HG02938 (cell line): ENCODE measurements around the gene DNMBP.
"Not testable (repeated sequence)": the region's sequence is repeated elsewhere in the genome, so short reads cannot be mapped to it uniquely, and the experiment has no call there.

ENCODE experiments used
- ATAC-seq: cut with Tn5 transposase; IDR thresholded peaks from one replicate; pipeline ENCODE4 v1.9.1; 2021; ENCODE audit warnings: mild to moderate bottlenecking, moderate library complexity; ENCODE audit not compliant: unreplicated experiment

DNMBP gene

DNA sequence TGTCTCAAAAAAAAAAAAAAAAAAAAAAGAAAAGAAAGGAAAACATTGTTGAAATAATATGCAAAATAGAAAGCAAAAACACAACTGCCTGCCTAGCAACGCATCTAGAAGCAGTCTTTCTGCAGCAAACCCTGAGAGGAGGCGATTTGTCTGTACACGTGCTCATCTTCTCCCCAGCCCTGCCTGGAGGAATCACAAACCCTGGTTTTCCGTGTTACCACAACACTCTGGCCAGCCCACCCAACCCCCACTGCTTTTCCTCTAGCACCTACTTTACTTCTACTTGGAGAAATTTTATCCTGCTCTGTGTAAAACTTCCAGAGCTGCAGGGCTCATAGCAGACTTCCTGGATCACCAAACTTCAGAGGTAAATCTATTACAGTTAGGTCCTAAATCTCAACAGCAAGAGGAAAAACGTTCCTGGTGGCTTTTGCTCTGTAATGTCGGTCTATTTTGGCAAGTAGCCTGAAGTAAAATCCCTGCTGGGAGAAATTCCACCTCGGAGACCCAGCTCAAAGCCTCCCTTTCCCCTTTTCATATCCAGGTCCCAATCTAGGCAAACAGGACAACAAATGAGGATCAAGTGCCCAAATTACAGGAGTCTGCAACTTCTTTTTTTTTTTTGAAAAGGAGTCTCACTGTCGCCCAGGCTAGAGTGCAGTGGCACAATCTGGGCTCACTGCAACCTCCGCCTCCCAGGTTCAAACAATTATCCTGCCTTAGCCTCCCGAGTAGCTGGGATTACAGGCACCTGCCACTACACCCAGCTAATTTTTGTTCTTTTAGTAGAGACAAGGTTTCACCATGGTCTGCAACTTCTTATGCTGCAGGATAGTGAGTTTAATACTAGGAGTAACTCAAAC lies 91.6 kb downstream of the DNMBP start:
- no peak for ATAC-seq

DNA sequence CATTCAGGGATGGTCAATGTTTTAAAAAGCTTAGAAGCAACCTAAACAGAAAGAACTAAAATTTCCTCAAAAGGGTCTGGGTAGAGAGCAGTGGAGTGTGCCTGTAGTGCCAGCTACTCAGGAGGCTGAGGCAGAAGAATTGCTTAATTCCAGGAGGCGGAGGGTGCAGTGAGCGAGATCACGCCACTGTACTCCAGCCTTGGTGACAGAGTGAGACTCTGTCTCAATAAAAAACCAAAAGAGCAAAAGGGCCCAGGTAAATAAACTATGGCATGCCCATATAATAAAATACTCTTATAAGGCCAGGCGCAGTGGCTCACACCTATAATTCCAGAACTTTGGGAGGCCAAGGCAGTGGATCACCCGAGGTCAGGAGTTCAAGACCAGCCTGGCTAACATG lies 93.0 kb downstream of the DNMBP start:
- ATAC-seq: no peak

DNA sequence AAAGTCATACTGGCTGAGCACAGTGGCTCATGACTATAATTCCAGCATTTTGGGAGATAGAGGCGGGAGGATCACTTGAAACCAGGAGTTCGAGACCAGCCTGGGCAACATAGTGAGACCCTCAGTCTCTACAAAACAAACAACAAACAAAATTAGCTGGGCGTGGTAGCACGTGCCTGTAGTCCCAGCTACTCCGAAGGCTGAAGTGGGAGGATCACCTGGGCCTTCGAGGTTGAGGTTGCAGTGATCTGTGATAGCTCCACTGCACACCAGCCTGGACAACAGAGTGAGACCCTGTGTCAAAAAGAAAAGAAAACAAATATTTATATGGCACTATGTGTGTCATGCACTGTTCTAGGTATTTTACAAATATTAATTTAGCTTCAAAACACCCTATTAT lies 94.3 kb downstream of the DNMBP start:
- no peak for ATAC-seq

DNA sequence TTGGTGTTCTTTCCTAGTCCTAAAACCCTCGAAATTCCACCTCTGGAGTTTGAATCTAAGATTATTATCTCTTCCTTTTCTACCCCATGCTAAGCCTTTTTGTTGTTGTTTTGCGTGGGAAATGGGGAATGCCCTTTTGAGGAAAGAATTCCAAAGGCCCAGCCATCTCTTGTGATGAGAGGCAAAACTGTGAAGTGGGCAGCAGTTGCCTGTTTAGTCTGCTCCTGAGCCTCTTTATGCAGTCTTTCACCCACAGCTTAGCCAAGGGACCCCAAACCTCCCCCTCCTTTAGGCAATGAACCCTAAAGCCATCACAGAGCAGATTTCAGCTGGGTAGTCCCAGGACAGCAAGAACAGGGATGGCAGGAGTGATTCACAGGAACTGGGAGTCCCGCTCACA lies 95.5 kb downstream of the DNMBP start:
- ATAC-seq: no peak

DNA sequence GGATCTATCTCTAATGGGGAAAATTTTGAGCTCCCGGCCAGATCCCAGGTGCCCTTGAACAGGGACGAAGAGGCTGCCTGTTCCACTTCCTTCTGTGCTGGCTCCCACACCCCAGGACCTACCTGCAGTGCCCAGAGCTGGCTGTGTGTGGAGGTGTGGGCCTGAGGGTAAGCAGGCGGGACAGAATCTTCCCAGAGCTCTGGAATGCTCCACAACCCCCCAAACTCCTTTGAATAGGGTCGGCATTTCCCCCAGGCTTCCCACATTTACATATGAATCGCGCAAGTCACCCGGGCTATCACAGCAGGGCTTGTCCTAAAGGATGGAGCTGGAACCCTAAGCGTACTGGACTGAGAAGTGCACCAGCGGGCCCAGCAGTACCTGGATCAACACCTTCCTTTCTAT lies 95.9 kb downstream of the DNMBP start:
- ATAC-seq: no peak

DNA sequence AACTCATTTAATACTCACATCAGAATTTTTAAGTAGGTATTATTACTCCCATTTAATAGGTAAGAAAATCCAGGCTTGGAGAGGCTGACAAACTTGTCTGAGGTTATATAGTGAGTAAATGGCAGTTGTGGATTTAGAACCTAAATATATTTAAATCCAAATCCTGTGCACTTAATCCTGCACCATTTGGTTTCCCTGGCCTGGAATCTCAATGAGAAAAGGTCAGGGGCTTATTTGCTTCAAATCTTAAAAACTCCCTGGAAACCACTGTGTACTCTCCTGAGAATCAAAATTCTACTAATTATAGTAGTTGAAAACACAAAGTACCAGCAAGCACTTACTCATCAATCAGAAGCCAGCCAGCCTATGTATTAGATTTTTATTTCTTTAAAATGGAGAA lies 97.7 kb downstream of the DNMBP start:
- no peak for ATAC-seq

DNA sequence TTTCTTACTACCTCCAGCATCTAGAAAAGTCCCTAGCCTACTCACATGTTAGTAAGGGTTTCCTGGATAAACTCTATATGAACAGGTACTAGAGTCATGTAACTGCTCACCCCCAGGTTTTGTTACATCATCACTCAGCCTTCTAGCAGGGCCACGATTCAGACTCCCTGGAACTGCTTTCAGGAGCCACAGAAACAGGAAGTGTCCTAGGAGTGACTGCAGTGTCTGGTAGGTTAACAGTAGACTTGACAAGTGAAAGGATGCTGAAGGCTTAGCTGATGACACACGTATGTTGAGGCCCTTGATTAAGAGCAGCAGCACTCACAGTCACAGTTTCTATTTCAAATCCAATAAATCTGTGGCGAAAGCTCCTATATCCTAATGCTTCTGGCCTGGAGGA lies 101.2 kb downstream of the DNMBP start:
- no peak for ATAC-seq

DNA sequence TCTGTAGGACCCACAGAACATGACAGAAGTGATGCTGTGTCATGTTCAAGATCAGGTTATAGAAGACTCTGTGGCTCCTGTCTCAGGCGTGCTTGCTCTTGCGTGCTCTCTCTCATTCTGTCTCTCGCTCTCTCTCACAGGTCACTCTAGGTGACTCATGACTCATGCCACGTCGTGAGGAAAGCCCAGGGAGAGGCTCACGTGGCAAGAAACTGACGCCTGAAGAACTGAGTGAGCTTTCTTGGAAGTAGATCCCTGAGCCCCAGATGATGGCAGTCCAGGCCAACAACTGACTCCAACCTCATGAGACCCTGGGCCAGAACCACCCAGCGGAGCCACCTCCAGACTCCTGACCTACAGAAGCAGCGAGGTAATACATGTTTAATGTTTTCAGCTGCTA lies 103.3 kb downstream of the DNMBP start:
- ATAC-seq: no peak

DNA sequence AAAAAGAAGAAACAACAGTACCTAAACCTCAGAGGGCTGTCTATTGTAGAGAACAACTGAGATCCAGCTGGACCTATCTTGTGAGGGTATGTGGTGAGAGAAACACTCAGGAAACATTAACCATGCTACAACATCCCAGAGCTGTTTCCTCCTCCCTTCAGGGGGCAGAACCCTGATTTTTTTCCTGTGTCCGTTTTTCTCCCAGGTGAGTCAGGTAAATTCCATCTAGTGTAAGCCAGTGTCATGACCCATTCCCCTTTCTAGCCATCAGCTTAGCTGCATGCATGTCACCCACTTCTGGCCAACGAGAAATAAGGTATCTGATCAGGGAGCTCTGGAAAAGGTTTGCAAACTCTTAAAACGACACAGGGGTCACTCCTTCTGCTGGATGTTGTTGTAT lies 103.8 kb downstream of the DNMBP start:
- no peak for ATAC-seq

DNA sequence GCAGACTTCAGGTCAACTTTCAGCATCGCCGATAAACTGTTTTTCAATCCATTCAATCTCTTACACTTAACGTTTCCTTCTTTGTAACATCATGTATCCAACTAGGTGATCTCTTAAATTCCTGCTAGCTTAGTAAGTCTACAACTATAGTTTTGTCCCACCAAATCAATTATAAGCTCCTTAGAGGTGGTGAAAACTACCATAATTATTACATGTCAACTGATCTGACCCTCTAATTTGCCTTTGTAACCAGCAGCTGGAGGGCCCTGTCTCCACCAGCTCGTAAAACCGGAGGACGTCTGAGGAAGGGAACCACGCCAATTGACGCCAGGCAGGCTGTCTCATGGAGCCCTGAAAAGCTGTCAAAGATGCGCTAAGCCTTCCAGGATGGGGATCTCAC lies 113.9 kb downstream of the DNMBP start:
- no peak for ATAC-seq

DNA sequence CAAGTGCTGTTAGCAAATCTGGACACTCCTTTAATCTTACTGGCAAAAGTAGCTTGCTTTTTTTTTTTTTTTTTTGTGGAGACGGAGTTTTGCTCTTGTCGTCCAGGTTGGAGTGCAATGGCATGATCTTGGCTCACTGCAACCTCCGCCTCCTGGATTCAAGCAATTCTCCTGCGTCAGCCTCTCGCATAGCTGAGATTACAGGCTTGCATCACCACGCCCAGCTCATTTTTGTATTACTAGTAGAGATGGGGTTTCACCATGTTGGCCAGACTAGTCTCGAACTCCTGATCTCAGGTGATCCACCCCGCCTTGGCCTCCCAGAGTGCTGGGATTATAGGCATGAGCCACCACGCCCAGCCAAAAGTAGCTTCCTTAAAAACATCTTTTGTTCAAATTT lies 114.7 kb downstream of the DNMBP start:
- ATAC-seq: not testable (repeated sequence)

DNA sequence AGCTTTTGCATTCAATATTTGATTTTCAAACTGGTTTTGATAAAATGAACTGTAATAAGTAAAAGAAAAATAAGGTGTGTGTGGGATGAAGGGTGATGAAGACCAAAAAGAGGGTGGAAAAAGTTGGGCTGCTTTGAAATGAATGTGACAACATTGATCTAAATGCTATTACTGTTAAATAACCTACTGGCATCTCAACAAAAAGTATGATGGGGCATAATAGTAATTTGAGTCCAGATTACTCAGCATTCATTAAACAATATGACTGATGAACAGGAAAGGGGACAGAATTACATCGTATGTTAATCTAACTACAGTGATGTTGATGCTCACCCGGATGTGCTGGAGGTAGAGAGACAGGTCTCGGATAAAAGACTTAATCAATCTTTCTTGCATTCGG lies 115.1 kb downstream of the DNMBP start:
- no peak for ATAC-seq

DNA sequence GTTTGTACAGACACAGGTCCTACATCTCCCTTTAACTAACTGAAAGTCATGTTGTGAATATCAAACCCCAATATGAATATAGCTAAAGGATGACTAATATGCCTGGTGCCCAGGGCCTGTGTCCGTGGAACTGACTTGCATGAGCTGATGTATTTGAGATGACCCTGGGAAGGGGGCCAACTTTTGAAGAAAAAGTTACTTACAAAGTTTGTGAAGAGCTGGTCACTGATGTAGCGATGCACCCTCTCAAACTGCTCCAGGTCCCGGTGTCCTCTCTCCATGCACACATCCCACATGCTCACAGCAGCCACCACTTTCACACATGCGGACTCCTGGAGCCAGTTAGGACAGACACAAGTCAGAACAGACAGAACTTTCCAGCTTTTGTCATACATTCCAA lies 121.1 kb downstream of the DNMBP start:
- no peak for ATAC-seq

DNA sequence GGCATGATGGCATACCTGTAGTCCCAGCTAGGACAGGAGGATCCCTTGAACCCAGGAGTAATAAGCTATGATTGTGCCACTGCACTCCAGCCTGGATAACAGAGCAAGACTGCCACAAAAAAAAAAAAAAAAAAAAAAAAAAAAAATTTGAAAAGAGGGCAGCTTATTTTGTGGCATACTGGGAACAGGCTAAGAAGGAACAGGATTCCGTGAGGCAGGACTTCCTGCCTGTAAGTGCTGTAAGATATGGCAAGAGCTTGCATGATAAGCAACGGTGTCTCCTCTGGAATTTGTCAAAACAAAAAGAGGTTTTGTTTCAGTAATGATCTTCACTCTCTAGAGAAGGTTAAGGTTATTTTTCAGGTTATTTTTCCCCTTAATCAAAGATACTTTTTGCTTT lies 126.2 kb downstream of the DNMBP start:
- ATAC-seq: no peak

DNA sequence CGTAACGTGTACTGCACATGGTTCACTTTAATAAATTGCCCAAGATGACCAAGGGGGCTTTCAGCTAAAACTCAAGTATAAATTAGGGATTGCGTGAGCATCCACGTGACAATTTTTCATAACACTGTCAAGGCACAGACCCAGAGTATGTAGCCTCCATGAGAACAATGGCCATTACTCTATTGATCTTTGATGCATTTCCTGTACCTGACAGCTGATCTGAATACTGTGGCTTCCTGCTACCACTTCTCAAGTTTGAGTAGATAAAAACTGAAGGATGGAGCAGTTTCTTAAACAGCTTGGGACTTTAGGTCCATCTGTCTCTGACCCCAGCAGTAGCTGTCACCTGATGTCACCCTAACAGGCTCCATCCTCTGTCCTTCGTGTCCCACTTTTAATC lies 128.4 kb downstream of the DNMBP start:
- ATAC-seq: no peak

DNA sequence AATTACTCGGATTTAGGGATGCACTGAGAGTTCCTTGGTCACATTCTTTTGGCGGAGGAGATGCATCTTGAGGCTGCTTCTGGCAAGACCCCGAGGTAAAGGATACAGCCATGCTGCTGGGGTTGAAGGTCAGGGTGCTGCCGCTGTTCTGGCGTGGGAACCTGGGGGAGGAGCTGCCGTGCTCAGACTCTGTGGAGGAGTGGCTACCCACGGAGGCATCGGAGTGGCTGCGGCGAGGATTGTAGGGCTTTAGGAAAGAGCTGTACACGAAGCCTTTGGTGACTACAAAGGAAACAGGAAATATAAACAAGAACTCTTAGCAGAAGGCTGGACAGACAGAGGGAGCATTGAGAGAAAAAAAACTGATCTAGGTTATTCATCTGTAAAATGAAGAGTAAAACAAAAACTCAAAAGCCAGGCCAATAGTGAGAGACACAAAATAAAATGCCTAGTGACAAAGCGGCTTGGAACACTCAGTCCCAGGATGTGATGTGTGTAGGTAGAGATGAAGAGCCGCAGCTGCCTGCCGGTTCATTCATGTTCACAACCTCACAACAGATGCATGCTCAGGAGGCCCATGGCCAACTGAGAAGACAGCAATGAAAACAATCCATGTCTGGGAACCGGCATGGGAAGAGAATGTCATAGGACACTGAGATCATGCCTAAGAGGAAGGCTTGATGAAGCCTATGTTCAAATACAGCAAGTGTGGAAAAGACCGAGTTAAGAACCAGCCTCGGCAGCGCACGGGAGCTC lies 129.5 kb downstream of the DNMBP start:
- no peak for ATAC-seq

DNA sequence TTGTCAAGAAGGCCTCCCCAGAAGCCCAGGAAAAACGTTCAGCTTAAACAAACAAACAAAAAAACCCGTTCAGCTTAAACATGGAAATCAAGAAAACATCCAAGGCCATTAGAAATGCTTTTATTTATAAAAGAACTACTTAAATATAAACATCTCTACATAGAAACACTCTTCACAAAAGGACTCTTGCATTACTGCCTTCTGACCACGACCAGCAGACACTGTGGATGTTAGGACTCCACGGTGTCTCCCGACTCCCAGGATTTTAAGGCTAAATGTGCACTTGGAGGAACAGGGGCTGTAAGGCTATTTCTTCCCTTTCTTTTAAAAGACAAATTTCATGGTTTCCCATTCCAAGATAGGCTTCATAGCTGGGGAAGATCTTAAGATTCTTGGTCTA lies 134.3 kb downstream of the DNMBP start:
- no peak for ATAC-seq

DNA sequence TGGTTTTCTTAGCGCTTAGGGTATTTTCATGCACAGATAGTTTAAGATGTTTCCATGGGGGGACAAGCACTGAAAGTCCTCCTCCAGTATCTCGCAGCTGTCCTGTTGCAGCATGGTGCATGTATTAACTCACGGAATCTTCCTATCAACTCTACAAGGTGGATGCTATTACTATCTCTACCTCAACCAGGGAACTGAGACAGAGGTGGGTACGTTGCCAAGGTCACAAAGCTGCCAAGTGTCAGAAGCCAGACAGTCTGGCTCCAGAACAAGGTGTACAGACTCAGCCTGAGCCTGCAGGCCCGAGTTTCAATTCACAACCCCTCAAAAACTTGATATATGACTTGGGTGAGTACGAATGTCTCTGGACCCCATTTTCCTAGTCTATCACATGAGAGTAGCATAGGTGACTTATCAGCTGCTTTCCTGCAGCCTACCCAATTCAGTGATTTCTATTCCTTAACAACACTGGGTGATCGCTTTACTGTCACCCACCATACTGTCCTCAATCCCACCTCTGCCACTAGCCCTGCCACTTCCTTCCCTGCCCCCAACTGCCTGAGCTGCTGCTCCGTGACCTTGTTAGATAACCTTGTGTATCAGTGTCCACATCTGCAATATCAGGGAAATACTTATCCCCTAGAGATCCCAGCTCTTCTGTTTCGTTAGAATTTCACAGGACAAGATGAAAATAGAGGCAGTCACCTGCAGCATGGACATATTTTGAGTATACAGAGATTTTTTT lies 135.2 kb downstream of the DNMBP start:
- no peak for ATAC-seq

DNA sequence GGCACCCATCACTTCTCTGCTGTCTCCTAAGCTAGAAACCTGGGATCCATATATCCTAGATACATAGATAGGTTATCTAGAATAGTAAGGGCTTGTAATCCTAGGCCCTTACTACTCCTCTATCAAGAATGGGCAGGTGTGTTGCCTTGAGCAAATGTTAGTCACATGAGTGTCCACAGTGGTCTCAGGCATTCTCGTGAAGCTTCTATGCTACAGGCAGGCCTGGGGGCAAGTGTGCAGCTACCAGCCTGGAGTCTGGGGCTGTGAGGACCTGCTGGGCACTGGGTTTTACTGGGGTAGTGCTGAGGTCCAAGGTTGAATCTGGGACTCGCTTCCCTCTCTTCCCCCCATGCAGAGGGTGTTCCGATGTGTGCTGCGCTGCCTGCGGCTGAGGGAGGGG lies 135.9 kb downstream of the DNMBP start:
- ATAC-seq: no peak

DNA sequence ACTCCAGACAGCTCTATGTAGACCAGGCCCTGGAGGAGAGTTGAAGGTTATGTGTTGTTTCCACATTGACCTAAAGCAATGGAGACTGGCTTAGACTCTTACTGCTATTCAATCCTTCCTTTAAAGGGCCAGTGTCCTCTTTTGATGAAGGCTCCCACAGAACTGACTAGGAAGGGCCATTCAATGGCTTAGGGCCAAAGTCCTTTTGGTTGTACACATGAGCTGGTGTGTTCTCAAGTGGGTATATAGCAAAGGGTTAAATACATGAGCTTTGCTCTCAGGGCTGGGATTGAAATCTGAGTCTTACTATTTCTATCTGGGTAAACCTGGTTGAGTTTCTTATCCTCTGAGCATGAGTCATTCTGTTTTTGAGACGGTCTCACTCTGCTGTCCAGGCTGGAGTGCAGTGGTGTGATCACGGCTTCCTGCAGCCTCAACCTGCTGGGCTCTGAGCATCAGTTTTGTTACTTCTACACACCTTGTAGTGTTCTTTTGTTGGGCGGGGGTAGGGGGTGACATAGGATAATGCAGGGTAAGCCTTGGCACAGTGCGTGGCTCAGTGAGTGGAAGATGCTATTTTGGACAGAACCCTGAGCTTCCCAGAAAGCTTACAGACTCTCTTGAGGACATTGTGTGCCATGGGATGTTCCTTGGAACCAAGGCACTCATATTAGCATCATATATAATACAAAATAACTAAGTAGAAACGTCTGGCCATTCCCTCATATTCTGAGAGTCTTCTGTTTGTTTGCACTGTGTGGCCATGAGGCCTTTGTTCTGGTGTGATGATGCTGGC lies 137.2 kb downstream of the DNMBP start:
- no peak for ATAC-seq
